ENCODE results near the gene PIK3R3.

DNA sequence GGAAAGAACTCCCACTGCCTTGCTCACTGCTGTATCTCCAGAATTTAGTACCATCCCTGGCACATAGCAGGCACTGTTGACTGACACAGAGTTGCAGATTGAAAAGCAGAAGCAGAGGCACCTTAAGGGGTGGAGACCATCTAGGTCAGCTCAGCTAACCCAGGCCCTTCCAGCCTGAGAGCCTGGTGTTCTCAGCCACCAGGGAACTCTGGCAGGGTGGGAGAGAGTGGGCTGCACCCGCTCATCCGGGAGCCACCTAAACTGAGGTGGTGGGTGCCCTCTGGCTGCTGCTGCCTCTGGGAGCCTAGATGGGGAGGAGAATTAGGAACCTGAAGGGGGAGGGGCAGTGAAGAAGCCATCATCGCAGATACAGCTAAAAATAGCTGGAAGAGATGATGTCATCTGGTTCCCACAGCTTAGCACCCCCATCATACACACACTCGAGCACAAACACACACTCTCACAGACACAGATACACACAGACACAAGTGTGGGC is 41.0 kb upstream of the PIK3R3 start:
- TF ChIP-seq POLR2A (IDR thresholded peaks at IDR 0.05) (no peak), CTCF (IDR thresholded peaks at IDR 0.05) (no peak)
